NCI-H510A (cell line): Measurements from ENCODE around the gene FAM13B.
"Not testable (repeated sequence)": the region's sequence is repeated elsewhere in the genome, so short reads cannot be mapped to it uniquely, and the experiment has no call there.

Experiments used
- DNase-seq: peaks from one replicate; lab custom pipeline; 2025; lab: John Stamatoyannopoulos, UW

Gene FAM13B

GRCh38 chr5:137960819-137961218, 72.1 kb downstream of the FAM13B start:
- no peak for DNase-seq

GRCh38 chr5:137960141-137960540, 72.7 kb downstream of the FAM13B start:
- no peak for DNase-seq

GRCh38 chr5:137959488-137959887, 73.4 kb downstream of the FAM13B start:
- no peak for DNase-seq

- no peak for DNase-seq
Measured at GRCh38 chr5:137957948-137958347, 74.9 kb downstream of the FAM13B start.

- no peak for DNase-seq
Measured at GRCh38 chr5:137954131-137954879, 78.6 kb downstream of the FAM13B start.

- DNase-seq: no peak
Measured at GRCh38 chr5:137945825-137946224, 87.1 kb downstream of the FAM13B start.

- DNase-seq: not testable (repeated sequence)
Measured at GRCh38 chr5:137944280-137944679, 88.6 kb downstream of the FAM13B start.

GRCh38 chr5:137939331-137939730, 93.5 kb downstream of the FAM13B start:
- DNase-seq: no peak

- DNase-seq: no peak
Measured at GRCh38 chr5:137938751-137939143, 94.1 kb downstream of the FAM13B start.

- no peak for DNase-seq
Measured at GRCh38 chr5:137937994-137938750, 94.7 kb downstream of the FAM13B start.

GRCh38 chr5:137935694-137936093, 97.2 kb downstream of the FAM13B start:
- DNase-seq: no peak

- no peak for DNase-seq
Measured at GRCh38 chr5:137935190-137935589, 97.7 kb downstream of the FAM13B start.

GRCh38 chr5:137933491-137933911, 99.4 kb downstream of the FAM13B start:
- DNase-seq: no peak

GRCh38 chr5:137932800-137933199, 100.1 kb downstream of the FAM13B start:
- no peak for DNase-seq

GRCh38 chr5:137923856-137924255, 109.0 kb downstream of the FAM13B start:
- no peak for DNase-seq

GRCh38 chr5:137921931-137922330, 110.9 kb downstream of the FAM13B start:
- no peak for DNase-seq

GRCh38 chr5:137916923-137917322, 116.0 kb downstream of the FAM13B start:
- no peak for DNase-seq

- no peak for DNase-seq
Measured at GRCh38 chr5:137914758-137915157, 118.1 kb downstream of the FAM13B start.

- no peak for DNase-seq
Measured at GRCh38 chr5:137902408-137903133, 130.3 kb downstream of the FAM13B start.

- no peak for DNase-seq
Measured at GRCh38 chr5:137901011-137901817, 131.7 kb downstream of the FAM13B start.

GRCh38 chr5:137899493-137899892, 133.4 kb downstream of the FAM13B start:
- DNase-seq: no peak

- DNase-seq: no peak
Measured at GRCh38 chr5:137896560-137896959, 136.3 kb downstream of the FAM13B start.
